ENCODE results near the gene TSC22D1. TPM values are rescaled to one million over a fixed set of nuclear protein-coding genes. Genes with fewer than 3 reads are reported as not detected.

Gene TSC22D1
- total and polyA plus RNA-seq, 7 donors: 34.5 to 203 (median 121) TPM

DNA sequence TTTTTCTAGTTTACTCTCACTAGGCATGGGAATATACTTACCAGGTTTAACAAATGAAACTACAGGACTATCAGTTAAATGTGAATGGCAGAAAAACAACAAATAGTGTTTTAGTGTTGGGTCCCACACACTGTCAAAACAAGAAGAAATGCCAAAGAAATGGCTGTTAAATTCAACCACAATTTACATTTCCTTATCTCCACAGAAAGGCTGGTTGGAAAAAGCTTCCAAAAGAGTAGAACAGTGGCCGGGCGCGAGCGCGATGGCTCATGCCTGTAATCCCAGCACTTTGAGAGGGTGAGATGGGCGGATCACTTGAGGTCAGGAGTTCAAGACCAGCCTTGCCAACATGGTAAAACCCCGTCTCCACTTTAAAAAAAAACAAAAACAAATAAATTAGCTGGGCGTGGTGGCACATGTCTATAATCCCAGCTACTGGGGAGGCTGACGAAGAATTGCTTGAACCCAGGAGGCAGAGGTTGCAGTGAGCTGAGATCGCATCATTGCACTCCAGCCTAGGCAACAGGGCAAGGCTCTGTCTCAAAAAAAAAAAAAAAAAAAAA is 136.0 kb downstream of the TSC22D1 start:
- intact Hi-C loops (cut with DNase I): loop anchor here in 1 of 2 donors (5.0 kb wide), 2 partner anchors 393 to 533 kb away; no protein-coding TSS in a partner anchor
- H3K4me3 ChIP-seq: no peak overlapping the region
- no peaks in the 10 kb centered on the region for H3K9me3 ChIP-seq
- DNase-seq (no peak), ATAC-seq (no peak)
- no peaks in the 10 kb centered on the region for H3K36me3 ChIP-seq (ENCODE audit: insufficient read depth in 1 of 2, low read depth in 1 of 2)
- H3K4me1 ChIP-seq: peaks cover 33% of the 10 kb centered on the region
- H3K27ac ChIP-seq: peak overlapping the region; percentile 62
- 77 to 87% (median 82%) methylated on average over 10 of the region's 10 CpGs for WGBS, 3 donors
- TF ChIP-seq, protein P1, sequence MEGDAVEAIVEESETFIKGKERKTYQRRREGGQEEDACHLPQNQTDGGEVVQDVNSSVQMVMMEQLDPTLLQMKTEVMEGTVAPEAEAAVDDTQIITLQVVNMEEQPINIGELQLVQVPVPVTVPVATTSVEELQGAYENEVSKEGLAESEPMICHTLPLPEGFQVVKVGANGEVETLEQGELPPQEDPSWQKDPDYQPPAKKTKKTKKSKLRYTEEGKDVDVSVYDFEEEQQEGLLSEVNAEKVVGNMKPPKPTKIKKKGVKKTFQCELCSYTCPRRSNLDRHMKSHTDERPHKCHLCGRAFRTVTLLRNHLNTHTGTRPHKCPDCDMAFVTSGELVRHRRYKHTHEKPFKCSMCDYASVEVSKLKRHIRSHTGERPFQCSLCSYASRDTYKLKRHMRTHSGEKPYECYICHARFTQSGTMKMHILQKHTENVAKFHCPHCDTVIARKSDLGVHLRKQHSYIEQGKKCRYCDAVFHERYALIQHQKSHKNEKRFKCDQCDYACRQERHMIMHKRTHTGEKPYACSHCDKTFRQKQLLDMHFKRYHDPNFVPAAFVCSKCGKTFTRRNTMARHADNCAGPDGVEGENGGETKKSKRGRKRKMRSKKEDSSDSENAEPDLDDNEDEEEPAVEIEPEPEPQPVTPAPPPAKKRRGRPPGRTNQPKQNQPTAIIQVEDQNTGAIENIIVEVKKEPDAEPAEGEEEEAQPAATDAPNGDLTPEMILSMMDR (IDR thresholded peaks at IDR 0.05): no peak
- H3K27me3 ChIP-seq (ENCODE audit: insufficient read depth in 3 of 3, low read length in 2 of 3): no peaks in the 10 kb centered on the region

DNA sequence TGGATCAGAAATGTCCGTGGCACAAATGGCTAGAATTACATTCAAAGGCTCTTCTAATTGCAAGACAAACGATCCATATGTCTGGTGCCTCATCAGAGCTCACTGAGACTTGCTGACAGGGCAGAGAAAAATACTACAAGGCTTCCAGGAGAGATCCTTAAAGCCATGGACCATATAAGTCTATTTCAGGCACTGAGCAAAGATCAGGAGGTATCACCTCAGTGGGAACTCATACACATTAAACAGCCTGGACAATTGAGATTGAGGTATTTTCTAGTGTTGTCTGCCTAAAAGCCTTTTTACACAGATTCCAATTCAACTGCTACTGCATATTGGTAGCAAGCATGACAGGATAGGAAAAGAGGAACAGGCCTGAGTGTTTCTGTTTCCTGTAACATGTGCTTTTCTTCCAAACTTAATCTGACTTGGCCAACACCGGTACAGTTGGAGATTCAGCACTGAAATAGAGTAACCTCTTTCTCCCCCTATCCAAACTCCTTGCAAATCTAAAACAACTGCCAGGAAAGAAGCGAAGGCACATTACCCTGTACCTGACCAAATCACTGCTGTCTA is 136.6 kb downstream of the TSC22D1 start:
- H3K36me3 ChIP-seq (ENCODE audit: insufficient read depth in 1 of 2, low read depth in 1 of 2): peaks cover 0 to 4% of the 10 kb centered on the region in 2 donors
- TF ChIP-seq, protein P1 (IDR thresholded peaks at IDR 0.05): no peak
- WGBS, 3 donors: 21 to 38% (median 23%) methylated on average over 4 of the region's 4 CpGs
- H3K4me1 ChIP-seq: peaks cover 33% of the 10 kb centered on the region
- no peak for DNase-seq
- ATAC-seq: no peak
- H3K27me3 ChIP-seq (ENCODE audit: insufficient read depth in 3 of 3, low read length in 2 of 3): no peaks in the 10 kb centered on the region
- H3K4me3 ChIP-seq: no peak overlapping the region
- no peaks in the 10 kb centered on the region for H3K9me3 ChIP-seq
- intact Hi-C loops (cut with DNase I): loop anchor here (2.0 to 10.0 kb wide), 7 partner anchors 135 to 533 kb away; no protein-coding TSS in a partner anchor
- peak overlapping the region; percentile 62 for H3K27ac ChIP-seq

DNA sequence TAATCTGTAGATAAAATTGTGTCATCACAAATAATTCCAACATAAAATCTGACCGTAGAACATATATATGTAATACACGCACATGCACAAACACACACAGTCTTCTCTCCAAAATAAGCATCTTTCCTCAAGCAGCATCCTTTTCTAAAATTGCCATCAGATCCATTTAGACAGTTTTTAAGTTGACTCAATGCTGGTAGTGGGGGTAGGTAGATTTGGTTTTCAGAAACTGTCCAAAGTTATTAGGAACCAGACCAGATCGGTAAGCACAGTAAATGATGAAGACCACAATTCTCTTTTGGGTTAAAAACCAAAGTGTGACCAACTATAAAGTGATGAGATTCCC is 137.9 kb downstream of the TSC22D1 start:
- no peak for ATAC-seq
- Histone ChIP-seq H3K36me3 (ENCODE audit: insufficient read depth in 1 of 2, low read depth in 1 of 2) (peaks cover 4 to 17% of the 10 kb centered on the region in 2 donors), H3K27ac (peak overlapping the region; percentile 92), H3K9me3 (no peaks in the 10 kb centered on the region), H3K4me1 (peaks cover 33% of the 10 kb centered on the region), H3K4me3 (no peak overlapping the region), H3K27me3 (ENCODE audit: insufficient read depth in 3 of 3, low read length in 2 of 3) (no peaks in the 10 kb centered on the region)
- TF ChIP-seq, protein P1 (IDR thresholded peaks at IDR 0.05): no peak
- 14 to 27% (median 23%) methylated on average over 3 of the region's 3 CpGs for WGBS, 3 donors
- intact Hi-C loops (cut with DNase I): loop anchor here (2.0 to 10.0 kb wide), 5 partner anchors 133 to 531 kb away; no protein-coding TSS in a partner anchor
- DNase-seq: no peak

DNA sequence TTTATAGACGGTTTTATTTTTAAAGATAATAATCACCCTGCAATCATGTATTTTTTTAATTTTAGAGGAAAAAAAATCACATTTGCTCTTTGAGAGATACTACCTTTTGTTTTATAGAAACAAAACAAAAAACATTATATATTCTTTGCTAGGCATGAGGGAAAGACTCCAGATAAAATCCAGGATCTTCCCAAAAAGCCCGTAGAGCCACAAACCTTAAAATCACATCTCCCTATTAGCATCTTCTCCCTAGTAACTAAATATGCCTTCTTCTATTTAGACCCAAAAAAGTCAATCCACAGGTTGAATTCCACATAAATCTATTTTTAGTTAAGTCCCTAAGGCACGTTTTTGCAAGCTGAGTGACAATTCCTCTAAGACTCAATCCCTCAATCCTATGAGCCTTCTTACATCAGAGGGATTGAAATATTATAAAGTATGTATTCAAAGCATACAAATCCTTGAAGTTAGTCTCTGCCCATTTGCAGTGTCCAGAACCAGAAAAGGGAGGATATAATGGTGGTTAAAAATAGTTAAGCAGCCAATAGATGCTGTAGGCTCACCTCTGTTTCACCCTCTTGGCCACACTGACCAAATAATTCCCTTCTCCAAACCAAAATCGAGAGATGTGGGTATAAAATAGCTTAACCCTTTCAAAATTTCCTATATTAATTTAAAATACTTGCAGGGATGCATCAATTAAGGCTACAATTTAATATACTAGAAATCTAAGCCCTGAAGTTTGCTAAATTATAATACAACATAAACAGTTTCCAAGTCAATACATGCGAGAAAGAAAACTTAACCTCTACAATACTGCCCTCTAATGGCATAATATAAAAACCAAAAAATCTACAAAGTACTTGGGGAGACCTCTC is 138.5 kb downstream of the TSC22D1 start:
- no peaks in the 10 kb centered on the region for H3K27me3 ChIP-seq (ENCODE audit: insufficient read depth in 3 of 3, low read length in 2 of 3)
- TF ChIP-seq, protein P1 (IDR thresholded peaks at IDR 0.05): peak; percentile 63
- H3K4me1 ChIP-seq: peaks cover 33% of the 10 kb centered on the region
- peak overlapping the region; percentile 73 for H3K4me3 ChIP-seq
- H3K36me3 ChIP-seq (ENCODE audit: insufficient read depth in 1 of 2, low read depth in 1 of 2): peaks cover 4 to 19% of the 10 kb centered on the region in 2 donors
- WGBS, 3 donors: 1 to 6% (median 1%) methylated on average over 5 of the region's 5 CpGs
- H3K27ac ChIP-seq: peak overlapping the region; percentile 92
- no peaks in the 10 kb centered on the region for H3K9me3 ChIP-seq
- DNase-seq (no peak), ATAC-seq (no peak)
- intact Hi-C loops (cut with DNase I): loop anchor here (2.0 to 10.0 kb wide), 6 partner anchors 133 to 531 kb away; no protein-coding TSS in a partner anchor

Measured in psoas muscle (tissue), 8 donors.